ELR (cell line): ENCODE data around the gene KIAA1958.

Experiments used
- DNase-seq: peaks from one replicate; pipeline ENCODE4 v3.0.0-alpha.2; 2015; ENCODE audit warnings: low read depth

KIAA1958 gene

GRCh38 chr9:112530751-112531205, 44.2 kb downstream of the KIAA1958 start:
- no peak for DNase-seq

GRCh38 chr9:112531666-112532282, 45.1 kb downstream of the KIAA1958 start:
- DNase-seq: peak; percentile 18

GRCh38 chr9:112532427-112532826, 45.8 kb downstream of the KIAA1958 start:
- no peak for DNase-seq

- DNase-seq: no peak
Measured at GRCh38 chr9:112533660-112534059, 47.0 kb downstream of the KIAA1958 start.

GRCh38 chr9:112535301-112535700, 48.7 kb downstream of the KIAA1958 start:
- peak; percentile 20 for DNase-seq

- DNase-seq: peak; percentile 80
Measured at GRCh38 chr9:112535811-112536210, 49.2 kb downstream of the KIAA1958 start.

GRCh38 chr9:112537561-112537960, 50.9 kb downstream of the KIAA1958 start:
- DNase-seq: no peak

GRCh38 chr9:112540800-112541199, 54.2 kb downstream of the KIAA1958 start:
- peak; percentile 25 for DNase-seq

- DNase-seq: no peak
Measured at GRCh38 chr9:112541685-112542084, 55.1 kb downstream of the KIAA1958 start.

GRCh38 chr9:112542593-112543292, 56.1 kb downstream of the KIAA1958 start:
- DNase-seq: no peak

- peak; percentile 40 for DNase-seq
Measured at GRCh38 chr9:112544477-112544876, 57.9 kb downstream of the KIAA1958 start.

- DNase-seq: no peak
Measured at GRCh38 chr9:112545237-112545636, 58.6 kb downstream of the KIAA1958 start.

- peak; percentile 19 for DNase-seq
Measured at GRCh38 chr9:112546149-112547012, 59.8 kb downstream of the KIAA1958 start.

- no peak for DNase-seq
Measured at GRCh38 chr9:112548051-112548440, 61.4 kb downstream of the KIAA1958 start.

- peak; percentile 45 for DNase-seq
Measured at GRCh38 chr9:112548836-112549595, 62.4 kb downstream of the KIAA1958 start.

GRCh38 chr9:112550531-112550930, 63.9 kb downstream of the KIAA1958 start:
- DNase-seq: no peak

- DNase-seq: no peak
Measured at GRCh38 chr9:112551641-112552040, 65.0 kb downstream of the KIAA1958 start.

GRCh38 chr9:112552229-112553056, 65.8 kb downstream of the KIAA1958 start:
- DNase-seq: no peak

- no peak for DNase-seq
Measured at GRCh38 chr9:112553256-112553826, 66.7 kb downstream of the KIAA1958 start.

- DNase-seq: peak; percentile 76
Measured at GRCh38 chr9:112554516-112554915, 67.9 kb downstream of the KIAA1958 start.
